CD1c-positive myeloid dendritic cell (primary cell): ENCODE results near the gene DPP10.

Source experiments
- DNase-seq: peaks from one replicate; pipeline ENCODE4 v3.0.0-alpha.2; 2016; ENCODE audit errors: extremely low spot score

DPP10 gene

GRCh38 chr2:115733190-115733775 is 1290.8 kb downstream of the DPP10 start:
- no peak for DNase-seq

- no peak for DNase-seq
These were observed 1295.7 kb downstream of the DPP10 start for GRCh38 chr2:115738111-115738510.

GRCh38 chr2:115739574-115739973 is 1297.1 kb downstream of the DPP10 start:
- DNase-seq = no peak

- DNase-seq = no peak
These were observed 1303.7 kb downstream of the DPP10 start for GRCh38 chr2:115746151-115746550.

- no peak for DNase-seq
These were observed 1314.8 kb downstream of the DPP10 start for GRCh38 chr2:115757286-115757685.

GRCh38 chr2:115763601-115764000 is 1321.2 kb downstream of the DPP10 start:
- DNase-seq = no peak

- no peak for DNase-seq
These were observed 1329.1 kb downstream of the DPP10 start for GRCh38 chr2:115771516-115771915.

- no peak for DNase-seq
These were observed 1331.9 kb downstream of the DPP10 start for GRCh38 chr2:115774361-115774760.

- no peak for DNase-seq
These were observed 1336.7 kb downstream of the DPP10 start for GRCh38 chr2:115779085-115779632.

- no peak for DNase-seq
These were observed 1339.8 kb downstream of the DPP10 start for GRCh38 chr2:115782286-115782685.

GRCh38 chr2:115796078-115796477 is 1353.6 kb downstream of the DPP10 start:
- no peak for DNase-seq

GRCh38 chr2:115807276-115807675 is 1364.8 kb downstream of the DPP10 start:
- DNase-seq = no peak

GRCh38 chr2:115825912-115826311 is 1383.5 kb downstream of the DPP10 start:
- DNase-seq = no peak

- no peak for DNase-seq
These were observed 1390.8 kb downstream of the DPP10 start for GRCh38 chr2:115833196-115833595.

GRCh38 chr2:115838539-115838938 is 1396.1 kb downstream of the DPP10 start:
- DNase-seq = no peak

- DNase-seq = no peak
These were observed 1399.9 kb downstream of the DPP10 start for GRCh38 chr2:115842306-115842705.

GRCh38 chr2:115848192-115848591 is 1405.8 kb downstream of the DPP10 start:
- DNase-seq = no peak

- DNase-seq = no peak
These were observed 1424.6 kb downstream of the DPP10 start for GRCh38 chr2:115867024-115867423.

- no peak for DNase-seq
These were observed 1432.0 kb downstream of the DPP10 start for GRCh38 chr2:115874427-115874826.

- no peak for DNase-seq
These were observed 1438.1 kb downstream of the DPP10 start for GRCh38 chr2:115880558-115880957.

GRCh38 chr2:115887209-115887776 is 1444.9 kb downstream of the DPP10 start:
- no peak for DNase-seq
